ENCODE data around the gene PLXNA4.

DNA sequence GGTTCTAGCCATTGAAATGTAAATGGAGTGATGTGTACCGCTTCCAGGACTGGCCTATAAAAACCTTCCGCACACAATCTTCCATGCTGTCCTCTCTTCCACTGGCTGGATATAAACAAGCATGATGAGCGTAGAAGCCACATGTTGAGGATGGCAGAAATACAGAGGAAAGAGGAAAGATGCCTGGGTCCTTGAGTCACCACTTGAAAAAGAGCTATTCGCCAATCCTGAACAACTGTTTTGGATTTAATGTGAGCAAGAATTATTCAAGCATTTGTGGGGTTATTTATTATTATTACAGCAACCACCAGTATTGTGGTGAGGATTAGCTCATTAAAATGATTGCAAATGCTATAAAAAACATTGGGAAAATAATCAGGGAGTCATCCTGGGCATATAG is 45.8 kb upstream of the PLXNA4 start:
- TF ChIP-seq, protein P1, sequence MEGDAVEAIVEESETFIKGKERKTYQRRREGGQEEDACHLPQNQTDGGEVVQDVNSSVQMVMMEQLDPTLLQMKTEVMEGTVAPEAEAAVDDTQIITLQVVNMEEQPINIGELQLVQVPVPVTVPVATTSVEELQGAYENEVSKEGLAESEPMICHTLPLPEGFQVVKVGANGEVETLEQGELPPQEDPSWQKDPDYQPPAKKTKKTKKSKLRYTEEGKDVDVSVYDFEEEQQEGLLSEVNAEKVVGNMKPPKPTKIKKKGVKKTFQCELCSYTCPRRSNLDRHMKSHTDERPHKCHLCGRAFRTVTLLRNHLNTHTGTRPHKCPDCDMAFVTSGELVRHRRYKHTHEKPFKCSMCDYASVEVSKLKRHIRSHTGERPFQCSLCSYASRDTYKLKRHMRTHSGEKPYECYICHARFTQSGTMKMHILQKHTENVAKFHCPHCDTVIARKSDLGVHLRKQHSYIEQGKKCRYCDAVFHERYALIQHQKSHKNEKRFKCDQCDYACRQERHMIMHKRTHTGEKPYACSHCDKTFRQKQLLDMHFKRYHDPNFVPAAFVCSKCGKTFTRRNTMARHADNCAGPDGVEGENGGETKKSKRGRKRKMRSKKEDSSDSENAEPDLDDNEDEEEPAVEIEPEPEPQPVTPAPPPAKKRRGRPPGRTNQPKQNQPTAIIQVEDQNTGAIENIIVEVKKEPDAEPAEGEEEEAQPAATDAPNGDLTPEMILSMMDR (conservative IDR thresholded peaks at IDR 0.05; ENCODE audit: low read depth, low read length): no peak
- TF ChIP-seq EZH2 (IDR thresholded peaks at IDR 0.05; ENCODE audit: borderline replicate concordance, low read depth, low read length, poor library complexity, severe bottlenecking): no peak

Measured in A673 (cell line).